ENCODE measurements around the gene RASSF10. TPM values are rescaled to one million over a fixed set of nuclear protein-coding genes. Genes with fewer than 3 reads are reported as not detected.

Gene RASSF10
- polyA plus RNA-seq, 2 of the 4 experiments (the other 2 are of a cell fraction) = 3.9 to 10.3 TPM

DNA sequence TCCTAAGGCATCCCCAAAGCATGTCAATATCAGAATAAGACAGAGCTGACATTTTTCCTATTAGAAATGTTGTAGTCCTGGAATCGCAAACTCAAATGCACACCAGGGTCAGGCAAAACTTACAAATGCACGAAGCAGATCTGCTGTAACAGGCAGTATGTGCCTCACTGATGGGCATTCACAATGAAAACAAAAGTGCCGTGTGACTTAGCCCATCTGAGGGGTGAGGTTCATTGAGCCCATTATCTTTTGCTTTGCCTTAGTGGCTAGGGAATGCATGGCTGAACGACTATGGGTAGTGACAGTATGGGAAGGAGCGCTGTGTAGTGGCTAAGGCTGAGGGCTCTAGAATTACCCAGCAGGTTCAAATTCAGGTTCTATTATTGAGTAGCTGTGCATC, 43.1 kb upstream of the RASSF10 start:
- Histone ChIP-seq H3K4me1 (peaks cover 14% of the 10 kb centered on the region), H3K9me3 (no peaks in the 10 kb centered on the region), H3K4me3 (no peak overlapping the region), H3K4me2 (no peak overlapping the region), H3K27ac (peak overlapping the region in 1 of 2 experiments; percentile 44; a peak in 3 of 6 replicates)
- POLR2A ChIA-PET = interaction anchor here (0.5 kb wide), 1 partner anchor 14 kb away, joined by 3 read pairs; no protein-coding TSS in a partner anchor
- TF ChIP-seq CHD2 (IDR thresholded peaks at IDR 0.05; ENCODE audit: low read length, partially characterized antibody) (no peak), POLR2AphosphoS2 (conservative IDR thresholded peaks at IDR 0.05; ENCODE audit: low read length) (no peak), FOSL2 (IDR thresholded peaks at IDR 0.05) (no peak), FOSL2 (CRISPR knock-in tag; IDR thresholded peaks at IDR 0.05) (no peak), POLR2A (IDR thresholded peaks at IDR 0.05; ENCODE audit: low read length) (no peak)
- TF ChIP-seq, protein P1, sequence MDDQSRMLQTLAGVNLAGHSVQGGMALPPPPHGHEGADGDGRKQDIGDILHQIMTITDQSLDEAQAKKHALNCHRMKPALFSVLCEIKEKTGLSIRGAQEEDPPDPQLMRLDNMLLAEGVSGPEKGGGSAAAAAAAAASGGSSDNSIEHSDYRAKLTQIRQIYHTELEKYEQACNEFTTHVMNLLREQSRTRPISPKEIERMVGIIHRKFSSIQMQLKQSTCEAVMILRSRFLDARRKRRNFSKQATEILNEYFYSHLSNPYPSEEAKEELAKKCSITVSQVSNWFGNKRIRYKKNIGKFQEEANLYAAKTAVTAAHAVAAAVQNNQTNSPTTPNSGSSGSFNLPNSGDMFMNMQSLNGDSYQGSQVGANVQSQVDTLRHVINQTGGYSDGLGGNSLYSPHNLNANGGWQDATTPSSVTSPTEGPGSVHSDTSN (IDR thresholded peaks at IDR 0.05) = no peak
- FAIRE-seq (no peak), ATAC-seq (no peak), DNase-seq (ENCODE audit: low read depth in 1 of 2, low spot score in 1 of 2) (no peak)
- 81% methylated on average over 5 of the region's 5 CpGs for WGBS (ENCODE audit: missing lambda C conversion rate)
- CTCF ChIA-PET = interaction anchor here (0.5 to 9.7 kb wide), 19 partner anchors 11 to 677 kb away, joined by 3 to 141 read pairs (median 12); partner anchors contain the start of gene RASSF10

DNA sequence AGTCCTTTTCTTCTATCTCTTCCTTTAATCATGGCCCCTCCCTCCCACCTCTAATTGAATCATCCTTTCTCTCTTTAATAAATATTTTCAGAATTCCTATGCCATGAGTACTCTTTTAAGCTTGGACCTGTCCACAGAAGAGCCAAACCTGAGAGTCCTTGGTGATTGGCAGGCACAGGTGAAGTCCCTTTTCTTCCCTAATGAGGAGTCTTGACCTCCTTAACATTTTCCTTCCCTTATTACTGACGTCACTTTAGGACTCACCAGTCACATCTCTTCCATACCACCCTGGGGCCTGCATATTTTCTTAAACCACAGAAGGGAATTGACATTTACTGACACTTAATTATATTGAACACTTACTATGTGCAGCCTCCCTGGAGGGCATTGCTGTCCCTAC, 41.0 kb upstream of the RASSF10 start:
- DNase-seq (ENCODE audit: low read depth in 1 of 2, low spot score in 1 of 2) = no peak
- peaks cover 14% of the 10 kb centered on the region for H3K4me1 ChIP-seq
- H3K27ac ChIP-seq = peak overlapping the region in 1 of 2 experiments; percentile 38; a peak in 2 of 6 replicates
- no peak overlapping the region for H3K4me2 ChIP-seq
- no peaks in the 10 kb centered on the region for H3K9me3 ChIP-seq
- TF ChIP-seq ZNF302 (CRISPR knock-in tag; IDR thresholded peaks at IDR 0.05) (no peak), RCOR1 (IDR thresholded peaks at IDR 0.05; ENCODE audit: low read depth, low read length) (no peak), JUN (IDR thresholded peaks at IDR 0.05) (no peak), RNF2 (IDR thresholded peaks at IDR 0.05; ENCODE audit: borderline replicate concordance, low read depth) (no peak), RARB (CRISPR knock-in tag; IDR thresholded peaks at IDR 0.05) (no peak), RAD21 (conservative IDR thresholded peaks at IDR 0.05 in 1 of 2, IDR thresholded peaks at IDR 0.05 in 1 of 2) (no peak), MYC (IDR thresholded peaks at IDR 0.05; ENCODE audit: borderline replicate concordance, low read length) (no peak), ESRRA (IDR thresholded peaks at IDR 0.05; ENCODE audit: borderline replicate concordance, low read length) (no peak), HOXA7 (CRISPR knock-in tag; IDR thresholded peaks at IDR 0.05) (no peak), CBX8 (IDR thresholded peaks at IDR 0.05) (no peak), ZFP36 (IDR thresholded peaks at IDR 0.05; ENCODE audit: borderline replicate concordance, partially characterized antibody) (no peak), SREBF2 (IDR thresholded peaks at IDR 0.05) (no peak)
- TF ChIP-seq, protein P2, sequence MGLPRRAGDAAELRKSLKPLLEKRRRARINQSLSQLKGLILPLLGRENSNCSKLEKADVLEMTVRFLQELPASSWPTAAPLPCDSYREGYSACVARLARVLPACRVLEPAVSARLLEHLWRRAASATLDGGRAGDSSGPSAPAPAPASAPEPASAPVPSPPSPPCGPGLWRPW (IDR thresholded peaks at IDR 0.05) = no peak
- TF ChIP-seq, protein P3, sequence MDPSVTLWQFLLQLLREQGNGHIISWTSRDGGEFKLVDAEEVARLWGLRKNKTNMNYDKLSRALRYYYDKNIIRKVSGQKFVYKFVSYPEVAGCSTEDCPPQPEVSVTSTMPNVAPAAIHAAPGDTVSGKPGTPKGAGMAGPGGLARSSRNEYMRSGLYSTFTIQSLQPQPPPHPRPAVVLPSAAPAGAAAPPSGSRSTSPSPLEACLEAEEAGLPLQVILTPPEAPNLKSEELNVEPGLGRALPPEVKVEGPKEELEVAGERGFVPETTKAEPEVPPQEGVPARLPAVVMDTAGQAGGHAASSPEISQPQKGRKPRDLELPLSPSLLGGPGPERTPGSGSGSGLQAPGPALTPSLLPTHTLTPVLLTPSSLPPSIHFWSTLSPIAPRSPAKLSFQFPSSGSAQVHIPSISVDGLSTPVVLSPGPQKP (IDR thresholded peaks at IDR 0.05; ENCODE audit: low read depth, low read length) = no peak
- TF ChIP-seq, protein P4, sequence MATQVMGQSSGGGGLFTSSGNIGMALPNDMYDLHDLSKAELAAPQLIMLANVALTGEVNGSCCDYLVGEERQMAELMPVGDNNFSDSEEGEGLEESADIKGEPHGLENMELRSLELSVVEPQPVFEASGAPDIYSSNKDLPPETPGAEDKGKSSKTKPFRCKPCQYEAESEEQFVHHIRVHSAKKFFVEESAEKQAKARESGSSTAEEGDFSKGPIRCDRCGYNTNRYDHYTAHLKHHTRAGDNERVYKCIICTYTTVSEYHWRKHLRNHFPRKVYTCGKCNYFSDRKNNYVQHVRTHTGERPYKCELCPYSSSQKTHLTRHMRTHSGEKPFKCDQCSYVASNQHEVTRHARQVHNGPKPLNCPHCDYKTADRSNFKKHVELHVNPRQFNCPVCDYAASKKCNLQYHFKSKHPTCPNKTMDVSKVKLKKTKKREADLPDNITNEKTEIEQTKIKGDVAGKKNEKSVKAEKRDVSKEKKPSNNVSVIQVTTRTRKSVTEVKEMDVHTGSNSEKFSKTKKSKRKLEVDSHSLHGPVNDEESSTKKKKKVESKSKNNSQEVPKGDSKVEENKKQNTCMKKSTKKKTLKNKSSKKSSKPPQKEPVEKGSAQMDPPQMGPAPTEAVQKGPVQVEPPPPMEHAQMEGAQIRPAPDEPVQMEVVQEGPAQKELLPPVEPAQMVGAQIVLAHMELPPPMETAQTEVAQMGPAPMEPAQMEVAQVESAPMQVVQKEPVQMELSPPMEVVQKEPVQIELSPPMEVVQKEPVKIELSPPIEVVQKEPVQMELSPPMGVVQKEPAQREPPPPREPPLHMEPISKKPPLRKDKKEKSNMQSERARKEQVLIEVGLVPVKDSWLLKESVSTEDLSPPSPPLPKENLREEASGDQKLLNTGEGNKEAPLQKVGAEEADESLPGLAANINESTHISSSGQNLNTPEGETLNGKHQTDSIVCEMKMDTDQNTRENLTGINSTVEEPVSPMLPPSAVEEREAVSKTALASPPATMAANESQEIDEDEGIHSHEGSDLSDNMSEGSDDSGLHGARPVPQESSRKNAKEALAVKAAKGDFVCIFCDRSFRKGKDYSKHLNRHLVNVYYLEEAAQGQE (IDR thresholded peaks at IDR 0.05) = no peak
- ChIA-PET POLR2A (interaction anchor here (1.3 kb wide), 1 partner anchor 41 kb away, joined by 5 read pairs; the partner anchor contains the start of gene RASSF10), CTCF (interaction anchor here (0.6 to 9.7 kb wide), 8 partner anchors 41 to 637 kb away, joined by 3 to 141 read pairs (median 4); partner anchors contain the start of gene RASSF10)
- no peak overlapping the region for H3K4me3 ChIP-seq
- WGBS (ENCODE audit: missing lambda C conversion rate) = 85% methylated on average over 1 of the region's 1 CpG
- FAIRE-seq = no peak
- no peak for ATAC-seq

Data from A549 (cell line).